ENCODE data around the gene MICAL1.

DNA sequence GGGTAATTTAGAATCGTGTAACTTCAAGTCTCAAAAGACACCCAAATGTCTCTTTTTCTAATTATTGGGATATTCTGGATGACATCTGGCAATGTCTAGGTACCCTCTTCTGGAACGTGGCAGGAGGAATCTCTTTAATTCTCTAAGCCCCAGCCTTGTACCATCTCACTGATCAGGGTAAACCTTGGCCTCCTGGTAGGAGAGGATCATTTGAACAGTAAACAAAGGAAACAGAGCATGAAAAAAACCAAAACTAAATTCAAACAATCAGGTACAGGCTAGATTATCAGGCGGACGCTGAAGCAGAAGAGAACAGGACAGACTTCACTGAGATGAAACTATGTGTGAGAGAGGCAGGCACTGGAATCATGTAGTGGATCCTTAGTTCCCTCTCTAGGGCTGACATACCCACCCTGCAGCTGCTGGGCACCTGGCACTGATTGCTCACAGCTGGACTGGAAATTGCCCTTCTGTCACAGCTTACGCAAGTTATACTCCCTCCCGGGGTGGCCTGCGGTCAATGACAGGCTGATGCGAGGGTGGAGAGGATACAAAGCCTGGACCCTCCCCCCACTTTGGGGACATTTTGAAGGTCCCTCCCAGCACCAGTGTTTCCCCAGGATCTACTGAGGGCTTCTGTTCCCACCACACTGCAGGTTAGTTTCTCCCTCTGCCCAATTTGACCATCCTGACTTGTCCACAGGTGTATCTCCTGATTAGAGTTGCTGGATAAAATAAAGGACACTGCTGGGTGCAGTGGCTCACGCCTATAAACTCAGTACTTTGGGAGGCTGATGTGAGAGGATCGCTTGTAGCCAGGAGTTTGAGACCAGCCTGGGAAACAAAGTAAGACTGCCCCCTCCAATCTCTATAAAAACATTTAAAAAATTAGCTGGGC lies 48.0 kb upstream of the MICAL1 start:
- no peak for TF ChIP-seq SP7 (tag by site-specific recombination; IDR thresholded peaks at IDR 0.05)
- TF ChIP-seq ZBTB17 (tag by site-specific recombination; IDR thresholded peaks at IDR 0.05): no peak
- no peak for TF ChIP-seq CTCF (tag by site-specific recombination; IDR thresholded peaks at IDR 0.05)
- TF ChIP-seq ZNF112 (tag by site-specific recombination; IDR thresholded peaks at IDR 0.05): no peak
- TF ChIP-seq ZNF114 (tag by site-specific recombination; IDR thresholded peaks at IDR 0.05): no peak
- no peak for TF ChIP-seq ZNF777 (tag by site-specific recombination; IDR thresholded peaks at IDR 0.05; ENCODE audit: borderline replicate concordance)
- no peak for TF ChIP-seq GLIS1 (tag by site-specific recombination; IDR thresholded peaks at IDR 0.05)
- no peak for TF ChIP-seq PATZ1 (tag by site-specific recombination; IDR thresholded peaks at IDR 0.05)
- TF ChIP-seq YY1 (tag by site-specific recombination; IDR thresholded peaks at IDR 0.05): no peak
